ENCODE results near the gene SAMD4A.

DNA sequence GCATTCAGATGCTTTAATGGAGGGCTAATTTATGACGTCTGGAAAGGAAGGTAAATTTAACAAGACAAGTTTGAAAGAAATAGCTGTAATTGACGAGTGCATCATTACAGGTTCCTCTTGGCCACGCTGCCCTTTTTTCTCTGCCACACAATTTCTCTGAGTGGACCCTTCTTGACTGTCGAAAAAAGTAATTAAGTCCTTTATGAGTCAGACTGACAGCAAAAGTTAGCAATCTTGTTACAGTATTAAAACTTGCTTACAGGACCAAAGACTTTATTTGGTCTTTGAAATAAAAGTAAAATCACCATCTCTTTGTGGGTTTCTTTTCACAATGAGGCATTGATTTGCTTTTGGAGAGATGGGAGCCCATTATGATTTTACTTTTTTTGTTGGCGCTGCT lies 42.6 kb downstream of the SAMD4A start:
- TF ChIP-seq, protein P1, sequence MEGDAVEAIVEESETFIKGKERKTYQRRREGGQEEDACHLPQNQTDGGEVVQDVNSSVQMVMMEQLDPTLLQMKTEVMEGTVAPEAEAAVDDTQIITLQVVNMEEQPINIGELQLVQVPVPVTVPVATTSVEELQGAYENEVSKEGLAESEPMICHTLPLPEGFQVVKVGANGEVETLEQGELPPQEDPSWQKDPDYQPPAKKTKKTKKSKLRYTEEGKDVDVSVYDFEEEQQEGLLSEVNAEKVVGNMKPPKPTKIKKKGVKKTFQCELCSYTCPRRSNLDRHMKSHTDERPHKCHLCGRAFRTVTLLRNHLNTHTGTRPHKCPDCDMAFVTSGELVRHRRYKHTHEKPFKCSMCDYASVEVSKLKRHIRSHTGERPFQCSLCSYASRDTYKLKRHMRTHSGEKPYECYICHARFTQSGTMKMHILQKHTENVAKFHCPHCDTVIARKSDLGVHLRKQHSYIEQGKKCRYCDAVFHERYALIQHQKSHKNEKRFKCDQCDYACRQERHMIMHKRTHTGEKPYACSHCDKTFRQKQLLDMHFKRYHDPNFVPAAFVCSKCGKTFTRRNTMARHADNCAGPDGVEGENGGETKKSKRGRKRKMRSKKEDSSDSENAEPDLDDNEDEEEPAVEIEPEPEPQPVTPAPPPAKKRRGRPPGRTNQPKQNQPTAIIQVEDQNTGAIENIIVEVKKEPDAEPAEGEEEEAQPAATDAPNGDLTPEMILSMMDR (conservative IDR thresholded peaks at IDR 0.05 in 1 of 2, IDR thresholded peaks at IDR 0.05 in 1 of 2; ENCODE audit: extremely low read depth in 1 of 2, insufficient read depth in 1 of 2, low read depth in 1 of 2, low read length in 2 of 2) = no peak
- no peak for TF ChIP-seq EZH2 (IDR thresholded peaks at IDR 0.05; ENCODE audit: borderline replicate concordance, low read length)

All from mammary epithelial cell (primary cell).